ENCODE data around the gene FCHSD2.
"Not testable (repeated sequence)": the region's sequence is repeated elsewhere in the genome, so short reads cannot be mapped to it uniquely, and the experiment has no call there.

The FCHSD2 gene

DNA sequence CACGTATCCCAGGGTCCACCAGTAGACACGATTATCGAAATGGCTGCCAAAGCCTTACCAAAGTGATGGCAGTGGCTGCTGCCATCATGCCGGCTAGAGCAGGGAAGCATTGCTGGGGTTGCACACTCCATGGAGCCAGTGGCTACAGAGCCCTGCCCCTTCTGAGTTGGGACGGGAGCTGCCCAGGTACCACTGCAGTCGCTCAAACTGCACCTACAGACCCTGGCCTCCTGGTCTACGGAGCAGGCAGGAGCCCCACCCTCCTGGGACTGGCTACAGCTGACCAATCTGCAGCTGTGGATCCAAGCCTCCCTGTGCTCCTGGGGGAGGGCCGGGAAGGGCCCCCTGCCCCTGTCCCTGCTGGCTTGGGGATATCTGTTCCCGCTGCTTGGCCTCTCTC is 216.5 kb downstream of the FCHSD2 start:
- no peak overlapping the region for H3K4me3 ChIP-seq (replicated peaks; ENCODE audit: low read depth, low read length)
- no peak for DNase-seq (ENCODE audit: low read depth)
- TF ChIP-seq, protein P1, sequence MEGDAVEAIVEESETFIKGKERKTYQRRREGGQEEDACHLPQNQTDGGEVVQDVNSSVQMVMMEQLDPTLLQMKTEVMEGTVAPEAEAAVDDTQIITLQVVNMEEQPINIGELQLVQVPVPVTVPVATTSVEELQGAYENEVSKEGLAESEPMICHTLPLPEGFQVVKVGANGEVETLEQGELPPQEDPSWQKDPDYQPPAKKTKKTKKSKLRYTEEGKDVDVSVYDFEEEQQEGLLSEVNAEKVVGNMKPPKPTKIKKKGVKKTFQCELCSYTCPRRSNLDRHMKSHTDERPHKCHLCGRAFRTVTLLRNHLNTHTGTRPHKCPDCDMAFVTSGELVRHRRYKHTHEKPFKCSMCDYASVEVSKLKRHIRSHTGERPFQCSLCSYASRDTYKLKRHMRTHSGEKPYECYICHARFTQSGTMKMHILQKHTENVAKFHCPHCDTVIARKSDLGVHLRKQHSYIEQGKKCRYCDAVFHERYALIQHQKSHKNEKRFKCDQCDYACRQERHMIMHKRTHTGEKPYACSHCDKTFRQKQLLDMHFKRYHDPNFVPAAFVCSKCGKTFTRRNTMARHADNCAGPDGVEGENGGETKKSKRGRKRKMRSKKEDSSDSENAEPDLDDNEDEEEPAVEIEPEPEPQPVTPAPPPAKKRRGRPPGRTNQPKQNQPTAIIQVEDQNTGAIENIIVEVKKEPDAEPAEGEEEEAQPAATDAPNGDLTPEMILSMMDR (IDR thresholded peaks at IDR 0.05; ENCODE audit: low read length, missing control alignments), result no peak

DNA sequence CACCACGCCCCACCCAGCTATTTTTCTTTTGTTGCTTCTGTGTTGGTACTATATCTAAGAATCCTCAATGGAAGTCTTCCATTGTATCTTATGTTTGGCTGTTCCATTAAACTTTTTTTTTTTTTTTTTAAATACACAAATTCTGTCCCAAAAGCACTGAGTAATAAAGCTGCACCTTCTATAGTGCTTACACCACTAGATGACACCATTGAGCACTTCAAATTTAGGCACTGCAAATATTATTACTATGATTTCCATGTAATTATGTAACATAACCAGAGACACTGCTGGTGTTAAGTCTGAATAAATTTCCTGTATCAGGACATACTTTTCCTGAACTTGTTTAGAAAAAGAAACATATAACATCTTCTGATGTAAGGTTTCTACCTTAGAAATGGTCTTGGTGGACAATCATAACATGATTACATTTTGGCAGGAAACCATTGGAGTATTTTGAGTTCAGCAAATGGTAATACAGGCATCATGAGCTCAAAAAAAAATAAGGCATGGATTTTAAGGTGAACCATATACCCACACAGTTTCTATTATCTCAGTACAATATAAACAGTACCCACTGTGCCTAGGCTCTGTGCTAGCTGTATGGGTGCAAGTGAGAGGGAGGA is 217.4 kb downstream of the FCHSD2 start:
- TF ChIP-seq, protein P1 (IDR thresholded peaks at IDR 0.05; ENCODE audit: low read length, missing control alignments), result peak; percentile 76
- peak; percentile 76 for DNase-seq (ENCODE audit: low read depth)
- no peak overlapping the region for H3K4me3 ChIP-seq (replicated peaks; ENCODE audit: low read depth, low read length)

DNA sequence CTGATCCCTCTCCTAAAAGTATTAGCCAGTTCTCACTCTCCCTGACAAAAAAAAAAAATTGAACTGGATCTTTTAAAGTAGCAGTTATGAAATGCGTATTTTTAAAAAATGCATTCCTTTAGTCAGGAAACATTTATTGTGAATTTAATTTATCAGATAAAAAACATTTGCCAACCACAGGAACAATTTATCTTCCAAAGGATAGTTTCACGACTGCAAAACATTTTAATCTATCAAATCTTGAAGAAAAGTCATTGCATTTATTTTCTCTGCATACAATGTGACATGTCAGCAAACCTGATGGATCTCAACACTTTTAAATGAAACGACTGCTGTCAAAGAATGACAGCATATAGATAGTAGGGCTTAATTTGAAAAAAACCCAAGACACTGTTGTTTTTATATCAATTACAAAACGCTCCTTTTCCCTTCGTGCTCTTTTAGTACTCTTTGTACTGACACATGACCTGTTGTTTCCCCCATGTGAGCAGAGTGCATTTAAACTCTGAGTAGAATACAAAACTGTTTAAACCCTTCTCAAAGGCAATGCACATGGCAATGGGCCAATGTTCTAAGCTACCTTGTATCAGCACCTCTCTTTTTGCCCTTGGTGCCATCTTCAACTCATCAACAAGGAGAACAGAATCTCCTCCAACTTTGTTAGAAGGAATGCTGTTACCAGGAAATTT is 220.9 kb downstream of the FCHSD2 start:
- DNase-seq (ENCODE audit: low read depth), result no peak

DNA sequence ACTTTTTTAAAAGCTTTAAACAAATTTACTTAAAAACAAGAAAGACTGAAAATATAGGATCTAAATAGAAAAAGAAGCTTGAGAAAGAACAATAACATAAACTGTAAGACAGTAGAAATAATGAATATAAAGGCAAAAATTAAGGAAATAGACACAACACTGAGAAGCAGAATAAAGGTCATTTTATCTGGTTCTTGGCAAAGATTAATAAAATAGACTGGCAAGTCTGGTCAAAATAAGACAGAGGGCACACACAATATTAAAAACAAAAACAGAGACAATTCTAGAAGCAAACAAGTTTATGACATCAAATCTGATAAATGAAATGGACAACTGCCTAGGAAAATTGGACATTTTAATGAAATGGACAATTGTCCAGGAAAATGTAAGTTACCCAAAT is 222.1 kb downstream of the FCHSD2 start:
- no peak overlapping the region for H3K4me3 ChIP-seq (replicated peaks; ENCODE audit: low read depth, low read length)
- TF ChIP-seq, protein P1 (IDR thresholded peaks at IDR 0.05; ENCODE audit: low read length, missing control alignments), result no peak
- DNase-seq (ENCODE audit: low read depth), result no peak

More for the DNA sequence above, 220.9 kb downstream of the FCHSD2 start:
- TF ChIP-seq, protein P1 (IDR thresholded peaks at IDR 0.05; ENCODE audit: low read length, missing control alignments), result no peak
- no peak overlapping the region for H3K4me3 ChIP-seq (replicated peaks; ENCODE audit: low read depth, low read length)

DNA sequence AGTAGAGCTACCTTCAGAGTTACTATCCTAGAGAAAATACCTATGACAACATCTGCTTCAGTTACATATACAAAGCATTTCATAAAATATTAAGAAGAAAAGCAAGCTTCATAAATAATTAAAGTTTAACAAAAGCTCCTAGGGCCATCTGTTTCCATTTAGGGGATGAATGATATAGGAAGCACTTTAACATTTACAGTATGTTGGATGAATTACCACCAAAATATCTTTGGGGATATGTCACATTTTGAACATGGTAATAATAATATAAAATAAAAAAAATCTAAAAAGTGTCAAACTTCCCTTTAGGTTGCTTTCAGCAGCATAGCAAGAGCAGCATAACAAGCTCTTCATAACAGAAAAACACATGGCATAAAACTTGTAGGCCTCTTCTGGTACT is 223.3 kb downstream of the FCHSD2 start:
- no peak for DNase-seq (ENCODE audit: low read depth)
- TF ChIP-seq, protein P1 (IDR thresholded peaks at IDR 0.05; ENCODE audit: low read length, missing control alignments), result no peak
- no peak overlapping the region for H3K4me3 ChIP-seq (replicated peaks; ENCODE audit: low read depth, low read length)

DNA sequence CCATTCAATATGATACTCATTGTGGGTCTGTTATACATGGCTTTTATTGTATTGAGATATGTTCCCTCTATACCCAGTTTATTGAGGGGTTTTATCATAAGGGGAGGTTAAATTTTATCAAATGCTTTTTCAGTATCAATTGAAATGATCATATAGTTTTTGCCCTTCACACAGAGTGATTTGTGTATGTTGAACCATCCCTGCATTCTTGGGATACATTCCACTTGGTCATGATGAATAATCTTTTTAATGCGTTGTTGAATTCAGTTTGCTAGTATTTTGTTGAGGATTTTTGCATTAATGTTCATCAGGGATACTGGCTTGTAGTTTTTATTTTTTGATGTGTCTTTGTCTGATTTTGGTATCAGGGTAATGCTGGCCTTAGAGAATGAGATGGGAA is 229.9 kb downstream of the FCHSD2 start:
- no peak for DNase-seq (ENCODE audit: low read depth)

DNA sequence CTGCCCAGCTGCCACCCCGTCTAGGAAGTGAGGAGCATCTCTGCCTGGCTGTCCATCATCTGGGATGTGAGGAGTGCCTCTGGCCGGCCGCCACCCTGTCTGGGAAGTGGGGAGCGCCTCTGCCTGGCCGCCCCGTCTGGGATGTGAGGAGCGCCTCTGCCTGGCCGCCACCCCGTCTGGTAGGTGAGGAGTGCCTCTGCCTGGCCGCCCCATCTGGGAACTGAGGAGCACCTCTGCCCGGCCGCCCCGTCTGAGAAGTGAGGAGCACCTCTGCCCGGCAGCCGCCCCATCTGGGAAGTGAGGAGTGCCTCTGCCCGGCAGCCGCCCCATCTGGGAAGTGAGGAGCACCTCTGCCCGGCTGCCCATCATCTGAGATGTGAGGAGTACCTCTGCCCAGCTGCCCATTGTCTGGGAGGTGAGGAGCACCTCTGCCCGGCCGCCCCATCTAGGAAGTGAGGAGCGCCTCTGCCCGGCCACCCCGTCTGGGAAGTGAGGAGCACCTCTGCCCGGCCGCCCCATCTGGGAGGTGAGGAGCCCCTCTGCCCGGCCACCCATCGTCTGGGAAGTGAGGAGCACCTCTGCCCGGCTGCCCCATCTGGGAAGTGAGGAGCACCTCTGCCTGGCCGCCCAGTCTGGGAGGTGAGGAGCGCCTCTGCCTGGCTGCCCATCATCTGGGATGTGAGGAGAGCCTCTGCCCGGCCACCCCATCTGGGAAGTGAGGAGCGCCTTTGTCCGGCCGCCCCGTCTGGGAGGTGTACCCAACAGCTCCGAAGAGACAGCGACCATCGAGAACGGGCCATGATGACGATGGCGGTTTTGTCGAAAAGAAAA is 232.3 kb downstream of the FCHSD2 start:
- DNase-seq (ENCODE audit: low read depth); H3K4me3 ChIP-seq (replicated peaks; ENCODE audit: low read depth, low read length): not testable (repeated sequence)

More for the DNA sequence above, 229.9 kb downstream of the FCHSD2 start:
- TF ChIP-seq, protein P1 (IDR thresholded peaks at IDR 0.05; ENCODE audit: low read length, missing control alignments), result no peak
- H3K4me3 ChIP-seq (replicated peaks; ENCODE audit: low read depth, low read length), result no peak overlapping the region

Data from fibroblast of pulmonary artery (primary cell).